Measurements from ENCODE around the gene FAM237A. TPM values are rescaled to one million over a fixed set of nuclear protein-coding genes. Genes with fewer than 3 reads are reported as not detected.

The FAM237A gene
- total RNA-seq = 1 to 10 TPM in 1 of 4 donors, under 1 TPM in 1, not detected in 2; 0.60 to 3.7 TPM
- not detected for polyA plus RNA-seq
- long read RNA-seq, donor 1 = 0 reads
- long read RNA-seq, donor 2 = 0 reads
- long read RNA-seq, donor 3 = 0 reads
- long read RNA-seq, donor 4 = 0 reads

GRCh38 chr2:206642075-206643025, at the start of gene FAM237A:
FAM237A (plus strand) TSS chr2:206642487; CDS start chr2:206644237, 1,750 bp downstream.
- intact Hi-C loops (cut with DNase I) = no loop called here
- DNase-seq (peak; percentile 26 to 61 (median 39)), ATAC-seq (peak; percentile 51 to 62)
- Histone ChIP-seq H3K27me3 (ENCODE audit: control insufficient read depth, insufficient read depth) (peaks cover 2% of the 10 kb centered on the region), H3K9me3 (ENCODE audit: control insufficient read depth, low read length) (no peaks in the 10 kb centered on the region), H3K4me1 (ENCODE audit: control insufficient read depth, insufficient read depth, low read length) (no peaks in the 10 kb centered on the region), H3K27ac (ENCODE audit: low read length) (no peak within 1 kb of the TSS), H3K4me3 (ENCODE audit: low read length) (no peak within 1 kb of the TSS)
- 5% methylated on average over 56 of the region's 56 CpGs for WGBS

DNA sequence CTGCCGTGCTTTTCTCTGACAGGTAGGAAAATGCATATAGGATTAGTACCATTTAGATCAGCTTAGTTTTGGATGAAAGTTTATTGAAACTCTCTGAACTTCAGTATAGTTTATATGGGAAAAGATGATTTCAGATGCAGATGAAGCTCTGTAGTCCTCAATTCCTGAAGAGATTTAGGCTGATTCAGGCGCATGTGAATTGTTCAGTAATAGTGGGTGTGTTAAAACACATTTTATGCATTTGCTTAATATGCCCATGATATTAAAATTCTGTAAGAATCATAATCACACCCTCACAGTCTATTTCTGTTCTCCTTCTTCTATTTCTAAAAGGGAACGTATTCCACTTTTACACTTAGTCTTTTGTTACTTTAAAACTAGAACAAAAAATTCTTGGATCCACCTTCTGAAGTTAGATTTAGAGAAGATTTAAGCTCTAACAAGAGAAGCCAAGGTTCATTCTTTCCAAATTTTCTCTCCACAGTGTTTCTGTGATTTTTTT, 44.5 kb upstream of the FAM237A start:
- DNase-seq = no peak
- WGBS = 91% methylated on average over 3 of the region's 3 CpGs
- intact Hi-C loops (cut with DNase I) = no loop called here

GRCh38 chr2:206603243-206603642, 39.0 kb upstream of the FAM237A start:
- no peak for DNase-seq
- Histone ChIP-seq H3K27ac (ENCODE audit: low read length) (no peak overlapping the region), H3K27me3 (ENCODE audit: control insufficient read depth, insufficient read depth) (no peaks in the 10 kb centered on the region), H3K9me3 (ENCODE audit: control insufficient read depth, low read length) (no peaks in the 10 kb centered on the region), H3K4me3 (ENCODE audit: low read length) (no peak overlapping the region), H3K4me1 (ENCODE audit: control insufficient read depth, insufficient read depth, low read length) (no peaks in the 10 kb centered on the region)
- WGBS = 86% methylated on average over 3 of the region's 3 CpGs
- ATAC-seq = no peak
- intact Hi-C loops (cut with DNase I) = no loop called here

More for the DNA sequence above, 44.5 kb upstream of the FAM237A start:
- Histone ChIP-seq H3K27me3 (ENCODE audit: control insufficient read depth, insufficient read depth) (no peaks in the 10 kb centered on the region), H3K4me1 (ENCODE audit: control insufficient read depth, insufficient read depth, low read length) (no peaks in the 10 kb centered on the region), H3K9me3 (ENCODE audit: control insufficient read depth, low read length) (no peaks in the 10 kb centered on the region), H3K4me3 (ENCODE audit: low read length) (no peak overlapping the region), H3K27ac (ENCODE audit: low read length) (no peak overlapping the region)
- ATAC-seq = no peak

DNA sequence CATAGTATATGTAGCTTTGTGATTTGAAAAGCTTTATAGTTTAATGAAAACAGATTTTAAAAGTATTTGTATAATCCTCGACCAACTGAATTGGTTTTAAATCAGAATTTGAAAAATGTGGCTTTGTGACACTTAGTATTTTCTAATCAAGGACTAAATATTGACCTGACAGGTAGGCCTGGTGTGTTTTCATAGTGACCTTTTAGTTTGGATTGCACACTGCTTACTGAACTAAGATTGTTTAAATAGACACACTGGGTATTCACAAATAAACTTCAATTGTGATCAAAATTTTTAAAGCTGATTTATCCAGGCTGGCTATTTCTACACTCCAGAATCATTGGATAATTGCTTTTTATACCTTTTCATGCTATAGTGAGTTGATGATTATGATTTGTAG, 31.8 kb upstream of the FAM237A start:
- no peaks in the 10 kb centered on the region for H3K9me3 ChIP-seq (ENCODE audit: control insufficient read depth, low read length)
- ATAC-seq (no peak), DNase-seq (no peak)
- no peaks in the 10 kb centered on the region for H3K27me3 ChIP-seq (ENCODE audit: control insufficient read depth, insufficient read depth)
- 72% methylated on average over 1 of the region's 1 CpG for WGBS
- H3K4me1 ChIP-seq (ENCODE audit: control insufficient read depth, insufficient read depth, low read length) = no peaks in the 10 kb centered on the region
- intact Hi-C loops (cut with DNase I) = no loop called here
- H3K4me3 ChIP-seq (ENCODE audit: low read length) = no peak overlapping the region
- H3K27ac ChIP-seq (ENCODE audit: low read length) = no peak overlapping the region

- Histone ChIP-seq H3K9me3 (ENCODE audit: control insufficient read depth, low read length) (no peaks in the 10 kb centered on the region), H3K4me1 (ENCODE audit: control insufficient read depth, insufficient read depth, low read length) (no peaks in the 10 kb centered on the region), H3K27me3 (ENCODE audit: control insufficient read depth, insufficient read depth) (no peaks in the 10 kb centered on the region), H3K27ac (ENCODE audit: low read length) (no peak overlapping the region), H3K4me3 (ENCODE audit: low read length) (no peak overlapping the region)
- intact Hi-C loops (cut with DNase I) = no loop called here
- DNase-seq (no peak), ATAC-seq (no peak)
- 90% methylated on average over 6 of the region's 6 CpGs for WGBS
Measured at GRCh38 chr2:206611191-206611590, 31.1 kb upstream of the FAM237A start.

GRCh38 chr2:206611736-206612135, 30.6 kb upstream of the FAM237A start:
- no peaks in the 10 kb centered on the region for H3K4me1 ChIP-seq (ENCODE audit: control insufficient read depth, insufficient read depth, low read length)
- 41% methylated on average over 3 of the region's 3 CpGs for WGBS
- intact Hi-C loops (cut with DNase I) = no loop called here
- H3K4me3 ChIP-seq (ENCODE audit: low read length) = no peak overlapping the region
- ATAC-seq (no peak), DNase-seq (no peak)
- no peak overlapping the region for H3K27ac ChIP-seq (ENCODE audit: low read length)
- no peaks in the 10 kb centered on the region for H3K9me3 ChIP-seq (ENCODE audit: control insufficient read depth, low read length)
- H3K27me3 ChIP-seq (ENCODE audit: control insufficient read depth, insufficient read depth) = no peaks in the 10 kb centered on the region

DNA sequence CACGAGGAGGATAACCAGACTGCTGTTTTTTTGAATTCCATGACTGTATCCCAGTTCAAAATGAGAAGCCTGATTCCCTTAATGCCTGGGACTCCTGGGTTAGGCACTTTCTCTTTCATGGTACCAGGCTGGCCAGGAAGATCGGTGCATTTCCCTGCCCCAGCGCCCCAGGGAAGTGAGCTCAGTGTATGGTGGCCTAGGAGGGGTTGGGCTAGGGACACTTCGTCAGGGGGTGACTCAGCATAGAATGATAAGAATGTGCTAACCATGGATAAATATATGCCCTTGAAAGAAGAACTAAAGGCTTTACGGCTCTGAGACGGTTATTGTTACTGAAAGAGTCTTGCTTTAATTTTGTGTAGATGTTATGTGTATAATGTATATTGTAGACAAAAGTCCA, 27.5 kb upstream of the FAM237A start:
- H3K27me3 ChIP-seq (ENCODE audit: control insufficient read depth, insufficient read depth) = no peaks in the 10 kb centered on the region
- DNase-seq (no peak), ATAC-seq (peak in 1 of 2 donors; percentile 51)
- intact Hi-C loops (cut with DNase I) = no loop called here
- H3K4me3 ChIP-seq (ENCODE audit: low read length) = no peak overlapping the region
- H3K4me1 ChIP-seq (ENCODE audit: control insufficient read depth, insufficient read depth, low read length) = no peaks in the 10 kb centered on the region
- 67% methylated on average over 6 of the region's 6 CpGs for WGBS
- no peaks in the 10 kb centered on the region for H3K9me3 ChIP-seq (ENCODE audit: control insufficient read depth, low read length)
- H3K27ac ChIP-seq (ENCODE audit: low read length) = no peak overlapping the region

DNA sequence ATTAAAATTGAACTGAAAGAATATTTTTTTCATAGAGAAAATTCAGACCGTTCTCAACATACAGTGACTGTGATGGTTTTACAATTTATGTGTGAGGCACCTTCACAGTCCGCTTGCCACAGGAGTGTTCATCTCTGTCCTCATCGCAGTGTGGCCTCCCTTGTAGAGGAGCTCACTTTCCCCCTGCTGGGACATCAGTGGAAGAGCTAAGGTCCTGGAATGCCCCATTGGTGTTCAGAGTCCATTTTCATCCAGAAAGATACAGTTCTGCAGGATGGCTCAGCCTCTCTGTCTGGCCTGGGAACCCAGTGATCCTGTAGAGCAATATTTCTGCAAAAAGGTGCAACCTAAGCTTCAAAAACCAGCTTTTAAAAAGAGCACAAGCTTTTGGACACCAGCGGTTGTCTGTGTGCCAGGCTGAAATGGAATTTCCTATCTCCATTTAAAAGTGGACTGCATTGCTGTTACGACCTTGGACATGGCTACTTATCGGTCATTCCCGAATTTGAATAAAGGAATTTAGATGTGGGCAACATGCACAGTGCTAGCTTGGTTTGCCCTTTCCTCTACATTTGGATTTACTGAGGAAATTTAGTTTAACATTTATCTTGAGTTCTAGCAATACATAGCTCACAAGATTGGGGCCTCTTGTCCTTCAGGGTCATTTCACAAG, 26.7 kb upstream of the FAM237A start:
- intact Hi-C loops (cut with DNase I) = no loop called here
- no peak overlapping the region for H3K4me3 ChIP-seq (ENCODE audit: low read length)
- H3K27me3 ChIP-seq (ENCODE audit: control insufficient read depth, insufficient read depth) = no peaks in the 10 kb centered on the region
- 67% methylated on average over 7 of the region's 7 CpGs for WGBS
- no peak overlapping the region for H3K27ac ChIP-seq (ENCODE audit: low read length)
- DNase-seq (no peak), ATAC-seq (peak in 1 of 2 donors; percentile 24)
- no peaks in the 10 kb centered on the region for H3K4me1 ChIP-seq (ENCODE audit: control insufficient read depth, insufficient read depth, low read length)
- no peaks in the 10 kb centered on the region for H3K9me3 ChIP-seq (ENCODE audit: control insufficient read depth, low read length)

DNA sequence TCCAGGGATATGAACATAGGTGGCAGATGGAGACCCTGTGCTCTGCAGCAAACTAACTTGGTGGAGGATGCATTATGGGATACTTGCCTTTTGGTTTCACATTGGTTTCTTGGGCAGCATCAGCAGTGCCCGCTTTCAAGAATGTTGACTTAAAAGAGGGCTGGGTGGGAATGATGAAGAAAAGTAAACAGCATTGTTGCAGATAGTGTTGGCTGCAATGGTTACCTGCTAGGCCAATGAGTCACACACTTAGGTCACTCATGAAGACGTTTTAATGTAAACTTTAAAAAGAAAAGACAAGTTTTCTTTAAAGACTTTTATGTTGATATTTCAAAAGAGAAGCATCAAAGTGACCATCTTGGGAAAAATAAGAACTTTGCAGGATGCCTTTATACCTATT, 26.1 kb upstream of the FAM237A start:
- no peaks in the 10 kb centered on the region for H3K27me3 ChIP-seq (ENCODE audit: control insufficient read depth, insufficient read depth)
- H3K4me1 ChIP-seq (ENCODE audit: control insufficient read depth, insufficient read depth, low read length) = no peaks in the 10 kb centered on the region
- 78% methylated on average over 2 of the region's 2 CpGs for WGBS
- no peaks in the 10 kb centered on the region for H3K9me3 ChIP-seq (ENCODE audit: control insufficient read depth, low read length)
- intact Hi-C loops (cut with DNase I) = no loop called here
- ATAC-seq (no peak), DNase-seq (no peak)
- H3K27ac ChIP-seq (ENCODE audit: low read length) = no peak overlapping the region
- no peak overlapping the region for H3K4me3 ChIP-seq (ENCODE audit: low read length)

- Histone ChIP-seq H3K4me3 (ENCODE audit: low read length) (no peak overlapping the region), H3K27ac (ENCODE audit: low read length) (no peak overlapping the region), H3K27me3 (ENCODE audit: control insufficient read depth, insufficient read depth) (no peaks in the 10 kb centered on the region), H3K9me3 (ENCODE audit: control insufficient read depth, low read length) (no peaks in the 10 kb centered on the region), H3K4me1 (ENCODE audit: control insufficient read depth, insufficient read depth, low read length) (no peaks in the 10 kb centered on the region)
- WGBS = 84% methylated on average over 3 of the region's 3 CpGs
- ATAC-seq = no peak
- intact Hi-C loops (cut with DNase I) = no loop called here
- no peak for DNase-seq
Measured at GRCh38 chr2:206619011-206619410, 23.3 kb upstream of the FAM237A start.

GRCh38 chr2:206626108-206626507, 16.2 kb upstream of the FAM237A start:
- intact Hi-C loops (cut with DNase I) = no loop called here
- 71% methylated on average over 2 of the region's 2 CpGs for WGBS
- no peak overlapping the region for H3K27ac ChIP-seq (ENCODE audit: low read length)
- H3K9me3 ChIP-seq (ENCODE audit: control insufficient read depth, low read length) = no peaks in the 10 kb centered on the region
- no peak overlapping the region for H3K4me3 ChIP-seq (ENCODE audit: low read length)
- H3K4me1 ChIP-seq (ENCODE audit: control insufficient read depth, insufficient read depth, low read length) = no peaks in the 10 kb centered on the region
- no peaks in the 10 kb centered on the region for H3K27me3 ChIP-seq (ENCODE audit: control insufficient read depth, insufficient read depth)
- no peak for DNase-seq
- ATAC-seq = no peak

Measured in right cardiac atrium (tissue), 5 donors.